Right lobe of liver (tissue), 4 donors: ENCODE data around the gene JUP.

Source experiments
- POLR2A ChIP-seq: fragments of 450-650 bp; IDR thresholded peaks from one replicate; pipeline ENCODE4 v1.6.1; 2017; ENCODE audit warnings: antibody characterized with exemption, mild to moderate bottlenecking
- TF ChIP-seq, protein P1 (sequence below), 4 donors: fragments of 200-600 bp in 3 of 4; fragments of 450-650 bp in 1 of 4; IDR thresholded peaks; one replicate each; pipeline versions ENCODE4 v1.5.1 to v1.8.0; 2016 to 2022; ENCODE audit warnings: antibody characterized with exemption in 4 of 4, mild to moderate bottlenecking in 2 of 4
- donor health status: DM: no; HTN: no; CAD: no.
- donor health status: DM: no; HTN: no; CAD: no.
- donor health status: DM: no; HTN: yes; CAD: no.

- no peak for TF ChIP-seq POLR2A
- TF ChIP-seq, protein P1, sequence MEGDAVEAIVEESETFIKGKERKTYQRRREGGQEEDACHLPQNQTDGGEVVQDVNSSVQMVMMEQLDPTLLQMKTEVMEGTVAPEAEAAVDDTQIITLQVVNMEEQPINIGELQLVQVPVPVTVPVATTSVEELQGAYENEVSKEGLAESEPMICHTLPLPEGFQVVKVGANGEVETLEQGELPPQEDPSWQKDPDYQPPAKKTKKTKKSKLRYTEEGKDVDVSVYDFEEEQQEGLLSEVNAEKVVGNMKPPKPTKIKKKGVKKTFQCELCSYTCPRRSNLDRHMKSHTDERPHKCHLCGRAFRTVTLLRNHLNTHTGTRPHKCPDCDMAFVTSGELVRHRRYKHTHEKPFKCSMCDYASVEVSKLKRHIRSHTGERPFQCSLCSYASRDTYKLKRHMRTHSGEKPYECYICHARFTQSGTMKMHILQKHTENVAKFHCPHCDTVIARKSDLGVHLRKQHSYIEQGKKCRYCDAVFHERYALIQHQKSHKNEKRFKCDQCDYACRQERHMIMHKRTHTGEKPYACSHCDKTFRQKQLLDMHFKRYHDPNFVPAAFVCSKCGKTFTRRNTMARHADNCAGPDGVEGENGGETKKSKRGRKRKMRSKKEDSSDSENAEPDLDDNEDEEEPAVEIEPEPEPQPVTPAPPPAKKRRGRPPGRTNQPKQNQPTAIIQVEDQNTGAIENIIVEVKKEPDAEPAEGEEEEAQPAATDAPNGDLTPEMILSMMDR (IDR thresholded peaks at IDR 0.05), result no peak
These were observed 31.5 kb upstream of the JUP start for GRCh38 chr17:41818024-41818423.
